SK-N-SH (cell line): ENCODE measurements around the gene ADISSP. TPM values are rescaled to one million over a fixed set of nuclear protein-coding genes. Genes with fewer than 3 reads are reported as not detected.

Source experiments
- CTCF ChIA-PET: fragments of 300-600, 350-600 bp; formaldehyde crosslinking; extraction: SDS; loops from one replicate; lab custom pipeline; 2021; lab: Yijun Ruan, JAX
- POLR2A ChIA-PET: fragments of 350-600 bp; sonication (Branson Sonifier 250); formaldehyde crosslinking; extraction: SDS; loops from one replicate; lab custom pipeline; 2020; ENCODE audit warnings: antibody characterized with exemption, inconsistent platforms; lab: Yijun Ruan, JAX
- DNase-seq: peaks from one replicate; pipeline ENCODE4 v3.0.0; 2012
- H2AFZ ChIP-seq: fragments of 200-600 bp; sonication (generic); 2 replicates; pipeline ENCODE4 v1.8.1; 2016; ENCODE audit warnings: antibody characterized with exemption, mild to moderate bottlenecking, low read depth
- H3F3A ChIP-seq: fragments of 200-600 bp; sonication (generic); replicated peaks from 2 replicates; pipeline ENCODE3; 2016; ENCODE audit warnings: antibody characterized with exemption, mild to moderate bottlenecking; ENCODE audit not compliant: insufficient read depth
- H3K27ac ChIP-seq, 2 experiments: fragments of 200-500 bp in 1 of 2; fragments of 200-600 bp in 1 of 2; sonication (Bioruptor generic) in 1 of 2; sonication (generic), shearing (Covaris generic) in 1 of 2; 2 replicates each; pipeline versions ENCODE4 v1.5.1 to v1.6.1; 2014 to 2016; ENCODE audit warnings: low read depth in 2 of 2, inconsistent platforms in 1 of 2, low read length in 1 of 2, mild to moderate bottlenecking in 1 of 2, mixed read lengths in 1 of 2
- H3K27me3 ChIP-seq: fragments of 200-600 bp; sonication (generic), shearing (Covaris generic); 2 replicates; pipeline ENCODE4 v1.6.1; 2016; ENCODE audit warnings: mixed run types; ENCODE audit not compliant: insufficient read depth
- H3K36me3 ChIP-seq, 2 experiments: fragments of 200-500 bp in 1 of 2; fragments of 200-600 bp in 1 of 2; sonication (Bioruptor generic) in 1 of 2; sonication (generic) in 1 of 2; replicated peaks in 1 of 2; 2 replicates each; pipeline versions ENCODE3 to v1.5.1; 2014 to 2016; ENCODE audit warnings: low read length in 1 of 2, mild to moderate bottlenecking in 1 of 2; ENCODE audit not compliant: insufficient read depth in 2 of 2, control insufficient read depth in 1 of 2
- H3K4me1 ChIP-seq, 2 experiments: fragments of 200-500 bp in 1 of 2; fragments of 200-600 bp in 1 of 2; sonication (Bioruptor generic) in 1 of 2; sonication (generic), shearing (Covaris generic) in 1 of 2; 2 replicates each; pipeline versions ENCODE4 v1.5.1 to v1.6.1; 2014 to 2016; ENCODE audit warnings: low read depth in 1 of 2, low read length in 1 of 2, mixed run types in 1 of 2; ENCODE audit not compliant: insufficient read depth in 2 of 2, control insufficient read depth in 1 of 2
- H3K4me2 ChIP-seq: fragments of 200-600 bp; sonication (generic), shearing (Covaris generic); 2 replicates; pipeline ENCODE4 v1.6.1; 2017; ENCODE audit warnings: mixed run types
- H3K4me3 ChIP-seq, 2 experiments: fragments of 200-500 bp in 1 of 2; fragments of 200-600 bp in 1 of 2; sonication (Bioruptor generic) in 1 of 2; sonication (generic), shearing (Covaris generic) in 1 of 2; 2 replicates each; pipeline versions ENCODE4 v1.5.1 to v1.8.1; 2014 to 2016; ENCODE audit warnings: low read depth in 2 of 2, inconsistent platforms in 1 of 2, low read length in 1 of 2, mild to moderate bottlenecking in 1 of 2, mixed read lengths in 1 of 2, moderate library complexity in 1 of 2
- H3K79me2 ChIP-seq: fragments of 200-600 bp; sonication (generic); 2 replicates; pipeline ENCODE4 v1.8.1; 2017; ENCODE audit warnings: mild to moderate bottlenecking; ENCODE audit not compliant: insufficient read depth
- H3K9ac ChIP-seq: fragments of 200-600 bp; sonication (generic); 2 replicates; pipeline ENCODE4 v1.6.1; 2017; ENCODE audit warnings: mixed run types
- H3K9me2 ChIP-seq: fragments of 200-600 bp; sonication (generic); 2 replicates; pipeline ENCODE4 v1.6.1; 2017; ENCODE audit warnings: mixed run types
- H3K9me3 ChIP-seq: fragments of 200-600 bp; sonication (generic); 2 replicates; pipeline ENCODE4 v1.6.1; 2017; ENCODE audit warnings: mixed run types, mild to moderate bottlenecking, moderate library complexity
- H4K20me1 ChIP-seq: fragments of 200-600 bp; sonication (generic); 2 replicates; pipeline ENCODE4 v1.6.1; 2017; ENCODE audit warnings: mild to moderate bottlenecking, mixed run types; ENCODE audit not compliant: insufficient read depth
- JUND ChIP-seq: IDR thresholded peaks from 2 replicates; pipeline ENCODE4 v1.4.0; 2012
- MXI1 ChIP-seq: IDR thresholded peaks from 2 replicates; pipeline ENCODE4 v1.6.1; 2012; ENCODE audit warnings: mild to moderate bottlenecking, low read depth, low read length, improper control_type of control experiment
- NFIC ChIP-seq: IDR thresholded peaks from 2 replicates; pipeline ENCODE4 v1.4.0; 2012; ENCODE audit warnings: borderline replicate concordance
- NRF1 ChIP-seq: IDR thresholded peaks from 2 replicates; pipeline ENCODE4 v1.6.1; 2012; ENCODE audit warnings: low read depth, mild to moderate bottlenecking, low read length
- RCOR1 ChIP-seq: fragments of 150-350 bp; IDR thresholded peaks from 2 replicates; pipeline ENCODE4 v1.6.1; 2017; ENCODE audit warnings: antibody characterized with exemption, low read length
- RFX5 ChIP-seq: IDR thresholded peaks from 2 replicates; pipeline ENCODE4 v1.6.1; 2012; ENCODE audit warnings: mild to moderate bottlenecking, improper control_type of control experiment, low read length
- SIN3A ChIP-seq: IDR thresholded peaks from 2 replicates; pipeline ENCODE4 v1.6.1; 2012; ENCODE audit warnings: low read depth, mild to moderate bottlenecking, low read length, moderate library complexity, borderline replicate concordance
- SMC3 ChIP-seq: IDR thresholded peaks from 2 replicates; pipeline ENCODE4 v1.6.1; 2012; ENCODE audit warnings: low read depth, low read length, improper control_type of control experiment
- WGBS: methylation state at CpG from one replicate; pipeline ENCODE4 v1.1.6; 2017; ENCODE audit warnings: low lambda C conversion rate; 5-methylcytosine and 5-hydroxymethylcytosine counted together
- polyA plus RNA-seq, 3 experiments: library from polyadenylated mRNA; depleted of rRNA; stranded (reverse); fragments of >200 nt; gene quantifications; 2 replicates each; pipeline ENCODE4 v1.2.3, GENCODE V29; 2012
- TF ChIP-seq, protein P1 (sequence below): fragments of 150-350 bp; IDR thresholded peaks from 2 replicates; pipeline ENCODE4 v1.6.1; 2017; ENCODE audit warnings: antibody characterized with exemption, low read length, low read depth, borderline replicate concordance
- TF ChIP-seq, protein P2 (sequence below): IDR thresholded peaks from 2 replicates; pipeline ENCODE4 v1.4.0; 2012; ENCODE audit warnings: low read depth, borderline replicate concordance
- TF ChIP-seq, protein P3 (sequence below): fragments of 200-600 bp; sonication (generic); IDR thresholded peaks from 2 replicates; pipeline ENCODE4 v1.6.1; 2017; ENCODE audit warnings: antibody characterized with exemption, mild to moderate bottlenecking, moderate library complexity

Gene ADISSP
- polyA plus RNA-seq, 1 of the 3 experiments (the other 2 are of a cell fraction): 73.9 TPM

DNA sequence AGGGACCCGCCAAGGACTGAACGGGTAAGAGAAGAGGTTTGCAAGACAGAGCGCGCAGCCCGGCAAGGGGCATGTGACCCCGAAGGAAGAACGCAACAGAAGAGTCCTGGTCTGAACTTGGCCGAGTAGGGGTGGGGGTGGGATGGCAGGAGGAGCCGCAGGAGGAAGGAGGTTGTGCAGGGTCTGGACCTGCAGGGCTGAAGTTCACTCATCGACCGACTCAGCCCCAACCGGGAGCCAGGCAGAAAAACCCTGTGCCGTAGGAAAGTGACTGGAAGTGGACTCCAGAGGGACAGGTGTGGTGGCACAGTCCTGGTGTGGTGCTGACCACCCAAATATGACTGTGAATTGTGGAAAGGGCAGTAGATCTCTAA lies 15.2 kb downstream of the ADISSP start:
- POLR2A ChIA-PET: interaction anchor here (1.0 to 2.0 kb wide), 2 partner anchors 16 to 68 kb away, joined by 3 to 7 read pairs; partner anchors contain the start of genes ADISSP and AP5S1
- H3K27me3 ChIP-seq: no peaks in the 10 kb centered on the region
- peaks cover 0 to 6% of the 10 kb centered on the region in 2 experiments; a peak in 1 of 4 replicates for H3K4me1 ChIP-seq
- H3K4me3 ChIP-seq: no peak overlapping the region
- TF ChIP-seq, protein P1, sequence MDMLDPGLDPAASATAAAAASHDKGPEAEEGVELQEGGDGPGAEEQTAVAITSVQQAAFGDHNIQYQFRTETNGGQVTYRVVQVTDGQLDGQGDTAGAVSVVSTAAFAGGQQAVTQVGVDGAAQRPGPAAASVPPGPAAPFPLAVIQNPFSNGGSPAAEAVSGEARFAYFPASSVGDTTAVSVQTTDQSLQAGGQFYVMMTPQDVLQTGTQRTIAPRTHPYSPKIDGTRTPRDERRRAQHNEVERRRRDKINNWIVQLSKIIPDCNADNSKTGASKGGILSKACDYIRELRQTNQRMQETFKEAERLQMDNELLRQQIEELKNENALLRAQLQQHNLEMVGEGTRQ: no peak
- no peak for TF ChIP-seq RCOR1
- TF ChIP-seq JUND: no peak
- TF ChIP-seq, protein P2, sequence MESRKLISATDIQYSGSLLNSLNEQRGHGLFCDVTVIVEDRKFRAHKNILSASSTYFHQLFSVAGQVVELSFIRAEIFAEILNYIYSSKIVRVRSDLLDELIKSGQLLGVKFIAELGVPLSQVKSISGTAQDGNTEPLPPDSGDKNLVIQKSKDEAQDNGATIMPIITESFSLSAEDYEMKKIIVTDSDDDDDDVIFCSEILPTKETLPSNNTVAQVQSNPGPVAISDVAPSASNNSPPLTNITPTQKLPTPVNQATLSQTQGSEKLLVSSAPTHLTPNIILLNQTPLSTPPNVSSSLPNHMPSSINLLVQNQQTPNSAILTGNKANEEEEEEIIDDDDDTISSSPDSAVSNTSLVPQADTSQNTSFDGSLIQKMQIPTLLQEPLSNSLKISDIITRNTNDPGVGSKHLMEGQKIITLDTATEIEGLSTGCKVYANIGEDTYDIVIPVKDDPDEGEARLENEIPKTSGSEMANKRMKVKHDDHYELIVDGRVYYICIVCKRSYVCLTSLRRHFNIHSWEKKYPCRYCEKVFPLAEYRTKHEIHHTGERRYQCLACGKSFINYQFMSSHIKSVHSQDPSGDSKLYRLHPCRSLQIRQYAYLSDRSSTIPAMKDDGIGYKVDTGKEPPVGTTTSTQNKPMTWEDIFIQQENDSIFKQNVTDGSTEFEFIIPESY: no peak
- TF ChIP-seq SIN3A: no peak
- no peak for TF ChIP-seq NRF1
- TF ChIP-seq MXI1: no peak
- no peak for TF ChIP-seq SMC3
- TF ChIP-seq, protein P3, sequence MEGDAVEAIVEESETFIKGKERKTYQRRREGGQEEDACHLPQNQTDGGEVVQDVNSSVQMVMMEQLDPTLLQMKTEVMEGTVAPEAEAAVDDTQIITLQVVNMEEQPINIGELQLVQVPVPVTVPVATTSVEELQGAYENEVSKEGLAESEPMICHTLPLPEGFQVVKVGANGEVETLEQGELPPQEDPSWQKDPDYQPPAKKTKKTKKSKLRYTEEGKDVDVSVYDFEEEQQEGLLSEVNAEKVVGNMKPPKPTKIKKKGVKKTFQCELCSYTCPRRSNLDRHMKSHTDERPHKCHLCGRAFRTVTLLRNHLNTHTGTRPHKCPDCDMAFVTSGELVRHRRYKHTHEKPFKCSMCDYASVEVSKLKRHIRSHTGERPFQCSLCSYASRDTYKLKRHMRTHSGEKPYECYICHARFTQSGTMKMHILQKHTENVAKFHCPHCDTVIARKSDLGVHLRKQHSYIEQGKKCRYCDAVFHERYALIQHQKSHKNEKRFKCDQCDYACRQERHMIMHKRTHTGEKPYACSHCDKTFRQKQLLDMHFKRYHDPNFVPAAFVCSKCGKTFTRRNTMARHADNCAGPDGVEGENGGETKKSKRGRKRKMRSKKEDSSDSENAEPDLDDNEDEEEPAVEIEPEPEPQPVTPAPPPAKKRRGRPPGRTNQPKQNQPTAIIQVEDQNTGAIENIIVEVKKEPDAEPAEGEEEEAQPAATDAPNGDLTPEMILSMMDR: no peak
- no peak for TF ChIP-seq NFIC
- TF ChIP-seq RFX5: no peak
- H3F3A ChIP-seq: no peaks in the 10 kb centered on the region
- no peak overlapping the region for H2AFZ ChIP-seq
- peaks cover 4 to 10% of the 10 kb centered on the region in 2 experiments for H3K36me3 ChIP-seq
- H3K27ac ChIP-seq: no peak overlapping the region
- H4K20me1 ChIP-seq: no peaks in the 10 kb centered on the region
- no peak overlapping the region for H3K4me2 ChIP-seq
- no peaks in the 10 kb centered on the region for H3K79me2 ChIP-seq
- no peaks in the 10 kb centered on the region for H3K9me2 ChIP-seq
- no peaks in the 10 kb centered on the region for H3K9me3 ChIP-seq
- no peak for DNase-seq
- no peak overlapping the region for H3K9ac ChIP-seq
- WGBS: 95% methylated on average over 13 of the region's 13 CpGs
- CTCF ChIA-PET: interaction anchor here (0.6 to 9.8 kb wide), 18 partner anchors 11 to 189 kb away, joined by 3 to 151 read pairs (median 4); partner anchors contain the start of genes ADISSP, CENPB and SPEF1
